GM23338 (cell line): ENCODE measurements around the gene TJP2.

Experiments
- CREB1 ChIP-seq: fragments of 250-450 bp; sonication (Bioruptor Pico); IDR thresholded peaks from 2 replicates; pipeline ENCODE4 v1.5.0; 2020; ENCODE audit warnings: low read depth, mild to moderate bottlenecking, moderate library complexity
- CTCF ChIP-seq, 2 experiments: fragments of 200-600 bp in 1 of 2; sonication (generic) in 1 of 2; conservative IDR thresholded peaks; 2 replicates each; pipeline versions ENCODE4 v1.5.1 to v1.6.1; 2016 to 2017; ENCODE audit warnings: antibody characterized with exemption in 2 of 2, low read depth in 2 of 2, mild to moderate bottlenecking in 2 of 2, moderate library complexity in 1 of 2
- ETS1 ChIP-seq: IDR thresholded peaks from 2 replicates; pipeline ENCODE4 v1.6.1; 2016; ENCODE audit warnings: antibody characterized with exemption
- EZH2 ChIP-seq: fragments of 200-600 bp; sonication (generic); IDR thresholded peaks from one replicate; pipeline ENCODE4 v1.8.0; 2017; ENCODE audit warnings: antibody characterized with exemption, mild to moderate bottlenecking, low read depth; ENCODE audit not compliant: unreplicated experiment
- EZH2phosphoT487 ChIP-seq: fragments of 200-600 bp; sonication (generic); IDR thresholded peaks from one replicate; pipeline ENCODE4 v1.8.1; 2018; ENCODE audit warnings: antibody characterized with exemption; ENCODE audit not compliant: unreplicated experiment
- JUNB ChIP-seq: IDR thresholded peaks from one replicate; pipeline ENCODE4 v1.6.1; 2016; ENCODE audit warnings: antibody characterized with exemption; ENCODE audit not compliant: unreplicated experiment
- NANOG ChIP-seq: IDR thresholded peaks from 2 replicates; pipeline ENCODE4 v1.6.1; 2016; ENCODE audit warnings: antibody characterized with exemption, borderline replicate concordance
- POLR2AphosphoS5 ChIP-seq: IDR thresholded peaks from 2 replicates; pipeline ENCODE4 v1.6.1; 2016; ENCODE audit warnings: antibody characterized with exemption, low read depth
- STAT1 ChIP-seq: IDR thresholded peaks from one replicate; pipeline ENCODE4 v1.6.1; 2016; ENCODE audit warnings: antibody characterized with exemption; ENCODE audit not compliant: unreplicated experiment
- ZNF114 ChIP-seq: fragments of 250-450 bp; sonication (Bioruptor Pico); IDR thresholded peaks from 2 replicates; pipeline ENCODE4 v1.5.0; 2020; ENCODE audit warnings: mild to moderate bottlenecking, moderate library complexity
- TF ChIP-seq, protein P1 (sequence below): IDR thresholded peaks from one replicate; pipeline ENCODE4 v1.6.1; 2018; ENCODE audit warnings: antibody characterized with exemption; ENCODE audit not compliant: unreplicated experiment

DNA sequence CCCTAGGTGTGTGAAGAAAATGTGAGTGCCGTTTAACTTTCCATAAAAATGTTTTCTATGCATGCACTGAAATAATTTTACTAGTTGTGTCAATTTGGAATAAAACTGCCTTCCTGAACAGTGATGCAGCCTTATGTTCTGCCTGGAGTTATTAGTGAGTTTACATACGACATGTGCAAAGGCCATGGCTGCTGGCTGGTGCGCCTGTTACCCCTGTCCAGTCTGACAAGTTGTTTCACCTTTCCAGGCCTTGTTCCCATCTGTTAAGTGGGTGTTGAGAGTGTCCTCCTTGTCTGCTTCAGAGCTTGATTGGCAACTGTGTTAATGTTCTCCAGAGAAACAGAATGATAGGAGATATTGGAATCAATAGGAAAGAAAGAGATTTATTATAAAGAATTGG lies 60.6 kb downstream of the TJP2 start:
- TF ChIP-seq EZH2 (no peak), CTCF (conservative IDR thresholded peaks at IDR 0.05; ENCODE audit: low read depth in 2 of 2) (no peak), POLR2AphosphoS5 (no peak), ETS1 (no peak), EZH2phosphoT487 (no peak), CREB1 (CRISPR knock-in tag) (no peak), JUNB (no peak), STAT1 (no peak), NANOG (no peak), ZNF114 (CRISPR knock-in tag) (no peak)
- TF ChIP-seq, protein P1, sequence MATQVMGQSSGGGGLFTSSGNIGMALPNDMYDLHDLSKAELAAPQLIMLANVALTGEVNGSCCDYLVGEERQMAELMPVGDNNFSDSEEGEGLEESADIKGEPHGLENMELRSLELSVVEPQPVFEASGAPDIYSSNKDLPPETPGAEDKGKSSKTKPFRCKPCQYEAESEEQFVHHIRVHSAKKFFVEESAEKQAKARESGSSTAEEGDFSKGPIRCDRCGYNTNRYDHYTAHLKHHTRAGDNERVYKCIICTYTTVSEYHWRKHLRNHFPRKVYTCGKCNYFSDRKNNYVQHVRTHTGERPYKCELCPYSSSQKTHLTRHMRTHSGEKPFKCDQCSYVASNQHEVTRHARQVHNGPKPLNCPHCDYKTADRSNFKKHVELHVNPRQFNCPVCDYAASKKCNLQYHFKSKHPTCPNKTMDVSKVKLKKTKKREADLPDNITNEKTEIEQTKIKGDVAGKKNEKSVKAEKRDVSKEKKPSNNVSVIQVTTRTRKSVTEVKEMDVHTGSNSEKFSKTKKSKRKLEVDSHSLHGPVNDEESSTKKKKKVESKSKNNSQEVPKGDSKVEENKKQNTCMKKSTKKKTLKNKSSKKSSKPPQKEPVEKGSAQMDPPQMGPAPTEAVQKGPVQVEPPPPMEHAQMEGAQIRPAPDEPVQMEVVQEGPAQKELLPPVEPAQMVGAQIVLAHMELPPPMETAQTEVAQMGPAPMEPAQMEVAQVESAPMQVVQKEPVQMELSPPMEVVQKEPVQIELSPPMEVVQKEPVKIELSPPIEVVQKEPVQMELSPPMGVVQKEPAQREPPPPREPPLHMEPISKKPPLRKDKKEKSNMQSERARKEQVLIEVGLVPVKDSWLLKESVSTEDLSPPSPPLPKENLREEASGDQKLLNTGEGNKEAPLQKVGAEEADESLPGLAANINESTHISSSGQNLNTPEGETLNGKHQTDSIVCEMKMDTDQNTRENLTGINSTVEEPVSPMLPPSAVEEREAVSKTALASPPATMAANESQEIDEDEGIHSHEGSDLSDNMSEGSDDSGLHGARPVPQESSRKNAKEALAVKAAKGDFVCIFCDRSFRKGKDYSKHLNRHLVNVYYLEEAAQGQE = no peak
